GM12864 (cell line): ENCODE data around the gene KIAA0319L.

Experiments
- DNase-seq: peaks from one replicate; pipeline ENCODE4 v3.0.0-alpha.2; 2011; ENCODE audit warnings: low read depth
- H3K4me3 ChIP-seq: 2 replicates; pipeline ENCODE4 v1.5.1; 2011; ENCODE audit warnings: mild to moderate bottlenecking, low read depth, low read length, control low read depth
- CTCF ChIP-seq: IDR thresholded peaks from 2 replicates; pipeline ENCODE4 v1.5.1; 2011; ENCODE audit warnings: low read depth, mild to moderate bottlenecking, moderate library complexity, low read length, control low read depth, inconsistent platforms; ENCODE audit errors: missing control alignments

The KIAA0319L gene

GRCh38 chr1:35556484-35557117 is 602 bp downstream of the KIAA0319L start:
- DNase-seq: no peak

DNA sequence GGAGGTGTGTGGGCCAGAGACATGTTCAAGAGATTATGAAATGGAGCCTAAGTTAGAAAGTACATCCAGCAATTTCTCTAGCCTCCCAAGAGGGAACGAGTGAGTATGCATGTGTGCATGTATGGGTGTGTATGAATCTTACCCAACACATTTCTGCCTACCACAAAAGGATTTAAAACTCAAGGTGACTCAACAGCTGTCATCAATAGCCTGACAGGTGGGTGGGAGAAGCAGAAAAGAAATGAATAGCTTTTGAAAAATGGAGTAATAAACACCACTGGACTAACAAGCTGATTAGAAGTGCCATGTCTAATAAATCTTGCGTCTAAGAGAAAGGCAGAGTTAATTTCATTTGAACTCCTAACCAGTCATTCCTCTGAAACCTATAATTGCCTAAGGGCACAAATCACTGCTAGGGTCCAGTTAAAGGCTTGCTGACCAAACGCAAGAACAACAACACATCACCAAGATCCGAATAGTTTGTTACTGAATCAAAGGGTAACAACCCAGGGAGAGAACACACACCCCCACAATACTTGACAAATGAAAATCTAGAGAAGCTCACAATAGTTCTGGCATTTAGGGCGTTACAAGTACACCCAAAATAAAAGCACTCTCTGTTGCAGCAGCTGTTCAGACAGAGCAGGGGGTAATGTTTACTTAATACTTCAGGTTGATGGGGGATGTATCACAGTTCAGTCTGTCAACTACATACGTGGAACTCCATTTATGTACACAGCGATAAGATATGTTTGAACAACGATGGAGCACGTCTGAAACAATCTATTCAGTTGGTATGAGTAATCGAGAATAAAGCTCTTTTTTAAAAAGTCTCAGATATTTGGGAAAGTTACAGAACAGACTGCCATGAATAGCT is 1.4 kb downstream of the KIAA0319L start:
- TF ChIP-seq CTCF: no peak
- H3K4me3 ChIP-seq: peak overlapping the region; percentile 91; the same call in 1 of the 2 replicates
- DNase-seq: no peak

More at GRCh38 chr1:35556484-35557117, 602 bp downstream of the KIAA0319L start:
- no peak for TF ChIP-seq CTCF
- H3K4me3 ChIP-seq: peak overlapping the region; percentile 91

DNA sequence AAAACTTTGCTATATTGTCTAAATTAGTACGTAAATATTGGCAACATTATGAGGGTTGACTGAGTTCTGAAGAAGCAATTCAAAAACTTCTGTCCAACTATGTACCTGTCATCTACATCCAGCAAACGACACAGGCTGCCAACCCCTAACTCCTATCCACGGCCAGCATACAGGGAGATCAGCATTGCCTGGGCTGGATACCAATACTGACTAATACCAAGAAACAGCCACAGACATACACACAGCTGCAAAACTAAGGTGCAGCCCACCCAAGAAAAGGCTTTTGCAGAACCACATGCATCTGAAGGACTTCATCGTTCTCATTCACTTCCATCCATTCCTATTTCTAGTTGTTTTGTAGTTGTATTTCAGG is 2.0 kb downstream of the KIAA0319L start:
- H3K4me3 ChIP-seq: no peak overlapping the region
- DNase-seq: no peak
- TF ChIP-seq CTCF: no peak

GRCh38 chr1:35554266-35555211 is 2.7 kb downstream of the KIAA0319L start:
- no peak for TF ChIP-seq CTCF
- DNase-seq: no peak
- no peak overlapping the region for H3K4me3 ChIP-seq

DNA sequence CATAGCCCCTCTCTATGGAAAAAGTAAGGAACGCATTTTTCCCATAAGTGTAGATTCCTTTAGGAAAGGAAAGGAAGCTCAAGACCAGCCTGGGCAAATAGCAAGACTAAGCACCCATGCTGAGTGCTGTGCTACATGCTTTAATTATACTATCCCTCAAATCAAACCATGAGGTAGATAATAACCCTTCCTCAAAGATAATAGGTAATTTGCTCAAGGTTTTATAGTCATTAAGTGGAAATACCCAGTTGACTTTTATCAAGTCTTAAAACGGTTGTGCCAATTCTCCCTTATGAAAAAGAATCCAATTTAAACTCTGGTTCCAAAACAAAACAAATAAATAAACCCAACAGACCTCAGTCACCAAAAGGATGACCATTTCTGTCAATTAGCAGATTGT is 3.4 kb downstream of the KIAA0319L start:
- no peak overlapping the region for H3K4me3 ChIP-seq
- no peak for DNase-seq
- no peak for TF ChIP-seq CTCF

DNA sequence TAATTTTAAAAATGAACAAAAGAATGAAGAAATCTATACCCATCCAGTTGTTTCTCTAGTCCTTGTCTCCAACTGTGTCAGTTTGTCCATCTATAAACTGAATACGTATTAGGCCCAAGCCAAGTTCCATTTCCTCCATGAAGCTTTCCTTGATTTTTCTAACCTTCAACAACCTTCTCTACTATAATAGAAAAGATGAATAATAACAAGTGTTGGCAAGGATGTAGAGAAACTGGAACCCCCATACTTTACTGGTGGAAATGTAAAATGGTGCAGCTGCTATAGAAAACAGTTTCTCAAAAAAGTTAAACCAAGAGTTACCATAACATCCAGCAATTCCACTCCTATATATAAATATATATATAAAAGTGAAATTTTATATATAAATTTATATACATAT is 10.6 kb downstream of the KIAA0319L start:
- TF ChIP-seq CTCF: no peak
- no peak for DNase-seq
- no peak overlapping the region for H3K4me3 ChIP-seq
